ENCODE measurements around the gene ATP6V0E2.

The ATP6V0E2 gene

DNA sequence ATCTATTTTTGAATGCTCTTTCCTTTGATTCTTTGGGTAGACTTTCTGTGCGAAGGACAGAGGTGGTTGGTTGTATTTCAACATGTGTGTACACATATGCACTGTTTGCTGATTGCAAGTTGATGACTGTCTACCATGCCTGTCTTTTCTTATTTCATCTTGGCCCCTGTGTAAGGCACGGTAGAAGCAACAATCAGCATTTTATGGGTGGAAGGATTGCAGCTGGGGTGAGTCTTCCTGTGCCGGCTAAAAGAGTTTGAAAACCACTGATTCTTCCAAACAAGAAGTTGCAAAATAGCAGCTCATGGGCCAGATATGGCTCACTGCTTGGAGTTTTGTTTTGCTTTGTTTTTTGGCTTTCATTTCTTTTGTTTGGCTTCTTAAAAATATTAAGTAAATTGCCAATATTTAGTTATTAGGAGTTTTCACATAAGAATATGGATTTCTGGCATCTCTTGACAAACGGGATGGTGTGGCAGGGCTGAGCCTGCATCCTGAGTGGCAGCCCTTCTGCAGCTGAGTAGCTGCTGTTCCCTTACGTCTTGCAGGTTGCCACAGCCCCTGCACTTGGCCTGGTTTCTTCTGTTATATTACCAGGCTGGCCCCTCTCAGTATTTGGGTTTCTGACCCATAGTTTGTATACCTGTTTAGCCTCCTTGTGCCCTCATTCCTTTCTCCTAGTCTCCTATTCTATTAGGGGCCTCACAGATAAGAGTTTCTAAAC is 28.4 kb upstream of the ATP6V0E2 start:
- no peaks in the 10 kb centered on the region for H3K27me3 ChIP-seq (ENCODE audit: control insufficient read depth, insufficient read depth, low read length)
- H3K9me3 ChIP-seq (ENCODE audit: control insufficient read depth, low read length) = no peaks in the 10 kb centered on the region
- H3K9ac ChIP-seq (ENCODE audit: low read length) = no peak overlapping the region
- H3K4me1 ChIP-seq (ENCODE audit: control insufficient read depth, insufficient read depth, low read length) = no peaks in the 10 kb centered on the region
- H3K36me3 ChIP-seq (ENCODE audit: control insufficient read depth, insufficient read depth, low read length) = no peaks in the 10 kb centered on the region
- H3K4me3 ChIP-seq (ENCODE audit: low read length) = no peak overlapping the region

DNA sequence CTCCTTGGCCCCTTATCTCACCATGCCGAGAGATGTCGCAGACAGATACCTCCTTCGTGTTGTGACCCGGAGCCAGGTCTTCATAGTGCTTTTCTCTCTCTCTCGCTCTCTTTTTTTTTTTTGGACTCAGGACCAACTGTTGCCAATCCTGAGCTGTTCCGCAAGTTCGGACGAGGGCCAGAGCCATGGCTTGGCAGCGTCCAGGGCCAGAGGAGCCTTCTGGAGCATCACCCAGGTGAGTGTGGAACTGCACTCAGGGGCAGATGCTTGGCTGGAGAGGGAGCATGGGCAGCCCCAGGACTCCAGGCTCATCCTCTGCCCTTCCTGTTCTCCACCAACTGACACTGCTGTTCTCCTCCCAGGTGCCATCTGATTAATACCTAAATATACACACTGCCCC is 27.7 kb upstream of the ATP6V0E2 start:
- no peaks in the 10 kb centered on the region for H3K4me1 ChIP-seq (ENCODE audit: control insufficient read depth, insufficient read depth, low read length)
- H3K4me3 ChIP-seq (ENCODE audit: low read length) = no peak overlapping the region
- no peaks in the 10 kb centered on the region for H3K27me3 ChIP-seq (ENCODE audit: control insufficient read depth, insufficient read depth, low read length)
- H3K9me3 ChIP-seq (ENCODE audit: control insufficient read depth, low read length) = no peaks in the 10 kb centered on the region
- no peaks in the 10 kb centered on the region for H3K36me3 ChIP-seq (ENCODE audit: control insufficient read depth, insufficient read depth, low read length)
- H3K9ac ChIP-seq (ENCODE audit: low read length) = no peak overlapping the region

DNA sequence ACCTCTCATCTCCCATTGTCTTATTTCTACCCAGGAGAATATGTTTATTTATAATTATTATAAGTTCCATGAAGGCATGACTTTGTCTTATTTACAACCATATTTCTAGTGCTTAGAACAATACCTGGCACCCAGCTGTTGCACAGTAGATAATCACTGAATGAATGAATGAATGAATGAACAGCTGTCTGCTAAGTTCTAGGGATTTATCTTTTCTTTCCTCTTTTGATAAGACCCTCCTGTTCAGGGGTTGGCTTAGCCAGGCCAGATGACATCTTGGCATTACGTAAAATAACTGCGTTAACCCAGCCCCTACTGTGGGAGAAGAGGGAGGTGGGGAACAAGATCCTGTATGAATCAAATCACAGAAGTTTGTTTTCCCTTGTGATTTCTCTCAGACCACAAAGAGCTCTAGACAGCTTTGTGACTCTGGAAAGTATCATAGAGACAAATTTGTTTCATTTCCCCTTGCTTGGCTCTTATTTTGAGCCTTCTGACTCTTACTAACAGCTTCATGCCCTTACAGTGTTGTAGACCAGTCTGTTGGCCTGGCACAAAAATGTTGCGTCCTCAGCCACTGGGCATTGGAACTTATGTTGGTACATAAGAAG is 27.2 kb upstream of the ATP6V0E2 start:
- Histone ChIP-seq H3K36me3 (ENCODE audit: control insufficient read depth, insufficient read depth, low read length) (no peaks in the 10 kb centered on the region), H3K27me3 (ENCODE audit: control insufficient read depth, insufficient read depth, low read length) (no peaks in the 10 kb centered on the region), H3K4me1 (ENCODE audit: control insufficient read depth, insufficient read depth, low read length) (no peaks in the 10 kb centered on the region), H3K4me3 (ENCODE audit: low read length) (no peak overlapping the region), H3K9ac (ENCODE audit: low read length) (no peak overlapping the region), H3K9me3 (ENCODE audit: control insufficient read depth, low read length) (no peaks in the 10 kb centered on the region)

DNA sequence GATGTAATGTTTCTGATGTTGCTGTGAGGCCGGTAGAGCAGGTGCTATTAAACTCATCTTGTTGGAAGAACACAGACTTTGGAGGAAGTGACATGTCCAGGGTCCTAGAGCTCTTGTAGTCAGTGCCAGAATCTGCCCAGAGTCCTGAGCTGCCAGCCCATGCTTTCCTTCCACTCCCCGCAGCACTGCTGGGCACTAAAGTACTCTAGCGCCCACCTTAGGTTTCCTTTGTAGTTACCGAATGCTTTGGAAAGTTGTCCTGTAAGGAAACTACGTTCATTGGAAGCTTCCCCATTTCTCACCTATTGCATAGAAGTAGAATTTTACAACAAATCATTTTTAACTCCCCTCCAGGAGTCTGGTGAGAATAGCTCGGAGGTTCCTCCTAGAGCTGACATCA is 24.6 kb upstream of the ATP6V0E2 start:
- H3K4me3 ChIP-seq (ENCODE audit: low read length) = no peak overlapping the region
- no peak overlapping the region for H3K9ac ChIP-seq (ENCODE audit: low read length)
- H3K4me1 ChIP-seq (ENCODE audit: control insufficient read depth, insufficient read depth, low read length) = no peaks in the 10 kb centered on the region
- no peaks in the 10 kb centered on the region for H3K9me3 ChIP-seq (ENCODE audit: control insufficient read depth, low read length)
- no peaks in the 10 kb centered on the region for H3K36me3 ChIP-seq (ENCODE audit: control insufficient read depth, insufficient read depth, low read length)
- H3K27me3 ChIP-seq (ENCODE audit: control insufficient read depth, insufficient read depth, low read length) = no peaks in the 10 kb centered on the region

DNA sequence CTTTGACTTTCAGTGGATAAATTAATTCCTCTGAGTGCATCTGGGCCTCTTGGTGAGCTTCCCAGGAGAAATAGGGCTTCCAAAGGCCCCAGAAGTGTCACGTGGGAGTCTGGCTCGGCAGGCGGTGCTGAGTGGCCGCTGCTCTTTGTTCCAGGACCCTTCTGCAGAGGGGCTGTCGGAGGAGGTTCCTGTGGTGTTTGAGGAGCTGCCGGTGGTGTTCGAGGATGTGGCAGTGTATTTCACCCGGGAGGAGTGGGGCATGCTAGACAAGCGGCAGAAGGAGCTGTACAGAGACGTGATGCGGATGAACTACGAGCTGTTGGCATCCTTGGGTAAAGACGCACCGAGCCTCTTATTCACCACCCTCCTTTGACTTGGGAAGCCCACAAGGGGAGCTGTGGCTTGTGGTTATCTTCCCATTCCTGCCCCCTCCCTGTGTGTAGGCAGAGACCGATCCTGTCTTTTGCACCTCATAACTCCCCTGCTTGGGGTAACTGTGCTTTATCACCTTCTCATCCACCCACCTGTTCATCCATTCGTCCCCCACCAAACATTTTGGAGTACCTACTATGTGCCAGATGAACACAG is 23.7 kb upstream of the ATP6V0E2 start:
- Histone ChIP-seq H3K9me3 (ENCODE audit: control insufficient read depth, low read length) (no peaks in the 10 kb centered on the region), H3K36me3 (ENCODE audit: control insufficient read depth, insufficient read depth, low read length) (no peaks in the 10 kb centered on the region), H3K4me3 (ENCODE audit: low read length) (no peak overlapping the region), H3K9ac (ENCODE audit: low read length) (no peak overlapping the region), H3K27me3 (ENCODE audit: control insufficient read depth, insufficient read depth, low read length) (no peaks in the 10 kb centered on the region), H3K4me1 (ENCODE audit: control insufficient read depth, insufficient read depth, low read length) (peaks cover 8% of the 10 kb centered on the region)

DNA sequence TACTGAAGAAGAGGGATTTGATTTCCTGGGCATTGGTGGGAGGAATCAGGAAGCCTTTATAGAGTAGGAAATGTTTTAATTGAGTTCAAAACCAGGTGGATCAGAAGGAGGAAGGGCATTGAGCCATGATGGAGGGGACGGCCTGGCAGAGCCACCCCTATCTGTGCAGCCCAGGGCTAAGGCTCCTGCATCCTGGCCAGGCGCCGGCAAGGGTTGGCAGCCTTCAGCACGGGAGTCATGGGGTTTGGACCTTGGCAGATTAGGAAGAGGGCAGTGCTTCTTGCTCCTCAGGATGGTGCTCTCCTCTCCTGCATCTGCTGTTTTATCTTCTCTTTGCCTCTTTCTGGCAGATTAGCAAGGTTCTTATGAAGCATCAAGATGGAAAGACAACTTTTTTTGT is 23.1 kb upstream of the ATP6V0E2 start:
- Histone ChIP-seq H3K9ac (ENCODE audit: low read length) (no peak overlapping the region), H3K27me3 (ENCODE audit: control insufficient read depth, insufficient read depth, low read length) (no peaks in the 10 kb centered on the region), H3K4me1 (ENCODE audit: control insufficient read depth, insufficient read depth, low read length) (peaks cover 14% of the 10 kb centered on the region), H3K36me3 (ENCODE audit: control insufficient read depth, insufficient read depth, low read length) (no peaks in the 10 kb centered on the region), H3K4me3 (ENCODE audit: low read length) (no peak overlapping the region), H3K9me3 (ENCODE audit: control insufficient read depth, low read length) (no peaks in the 10 kb centered on the region)

DNA sequence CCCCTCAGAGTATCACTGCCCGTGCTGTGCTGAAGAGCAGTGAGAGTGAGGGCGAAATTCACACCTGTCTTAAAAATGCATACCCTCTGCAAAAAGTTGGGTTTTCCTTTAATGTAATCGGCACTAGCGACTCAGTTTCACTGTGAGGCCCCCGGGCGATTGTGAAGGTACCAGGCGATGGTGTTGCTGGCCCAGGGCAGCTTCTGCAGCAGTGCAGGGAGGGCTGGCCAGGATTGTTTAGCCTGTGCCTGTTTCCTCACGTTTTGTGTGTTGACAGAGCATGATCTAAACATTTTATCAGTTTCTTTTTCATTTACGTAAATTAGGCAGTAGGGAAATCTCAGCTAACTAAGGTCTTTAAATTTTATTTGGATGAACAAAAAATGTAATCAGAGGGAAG is 22.3 kb upstream of the ATP6V0E2 start:
- no peaks in the 10 kb centered on the region for H3K36me3 ChIP-seq (ENCODE audit: control insufficient read depth, insufficient read depth, low read length)
- no peak overlapping the region for H3K9ac ChIP-seq (ENCODE audit: low read length)
- H3K4me1 ChIP-seq (ENCODE audit: control insufficient read depth, insufficient read depth, low read length) = peaks cover 15% of the 10 kb centered on the region
- H3K9me3 ChIP-seq (ENCODE audit: control insufficient read depth, low read length) = no peaks in the 10 kb centered on the region
- no peak overlapping the region for H3K4me3 ChIP-seq (ENCODE audit: low read length)
- no peaks in the 10 kb centered on the region for H3K27me3 ChIP-seq (ENCODE audit: control insufficient read depth, insufficient read depth, low read length)

DNA sequence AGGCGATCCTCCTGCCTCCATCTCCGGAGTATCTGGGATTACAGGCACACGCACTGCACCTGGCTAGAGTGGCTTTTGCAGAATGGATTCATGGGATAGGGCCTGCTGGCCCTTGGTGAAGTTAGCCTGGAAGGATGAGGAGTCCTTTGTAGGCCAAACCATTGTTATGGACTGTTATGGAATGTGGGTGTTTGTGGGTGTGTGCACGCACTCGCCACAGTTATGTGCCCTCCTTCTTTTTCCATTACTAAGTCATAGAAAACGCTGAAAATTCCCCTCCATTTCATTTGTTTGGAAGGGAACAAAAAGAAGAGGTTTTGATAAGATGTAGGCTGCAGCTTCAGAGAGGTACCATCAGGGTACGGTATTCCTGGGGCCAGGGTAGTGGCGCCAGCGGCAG is 20.6 kb upstream of the ATP6V0E2 start:
- no peak overlapping the region for H3K4me3 ChIP-seq (ENCODE audit: low read length)
- H3K9ac ChIP-seq (ENCODE audit: low read length) = no peak overlapping the region
- H3K36me3 ChIP-seq (ENCODE audit: control insufficient read depth, insufficient read depth, low read length) = no peaks in the 10 kb centered on the region
- no peaks in the 10 kb centered on the region for H3K9me3 ChIP-seq (ENCODE audit: control insufficient read depth, low read length)
- H3K4me1 ChIP-seq (ENCODE audit: control insufficient read depth, insufficient read depth, low read length) = peaks cover 15% of the 10 kb centered on the region
- H3K27me3 ChIP-seq (ENCODE audit: control insufficient read depth, insufficient read depth, low read length) = no peaks in the 10 kb centered on the region

DNA sequence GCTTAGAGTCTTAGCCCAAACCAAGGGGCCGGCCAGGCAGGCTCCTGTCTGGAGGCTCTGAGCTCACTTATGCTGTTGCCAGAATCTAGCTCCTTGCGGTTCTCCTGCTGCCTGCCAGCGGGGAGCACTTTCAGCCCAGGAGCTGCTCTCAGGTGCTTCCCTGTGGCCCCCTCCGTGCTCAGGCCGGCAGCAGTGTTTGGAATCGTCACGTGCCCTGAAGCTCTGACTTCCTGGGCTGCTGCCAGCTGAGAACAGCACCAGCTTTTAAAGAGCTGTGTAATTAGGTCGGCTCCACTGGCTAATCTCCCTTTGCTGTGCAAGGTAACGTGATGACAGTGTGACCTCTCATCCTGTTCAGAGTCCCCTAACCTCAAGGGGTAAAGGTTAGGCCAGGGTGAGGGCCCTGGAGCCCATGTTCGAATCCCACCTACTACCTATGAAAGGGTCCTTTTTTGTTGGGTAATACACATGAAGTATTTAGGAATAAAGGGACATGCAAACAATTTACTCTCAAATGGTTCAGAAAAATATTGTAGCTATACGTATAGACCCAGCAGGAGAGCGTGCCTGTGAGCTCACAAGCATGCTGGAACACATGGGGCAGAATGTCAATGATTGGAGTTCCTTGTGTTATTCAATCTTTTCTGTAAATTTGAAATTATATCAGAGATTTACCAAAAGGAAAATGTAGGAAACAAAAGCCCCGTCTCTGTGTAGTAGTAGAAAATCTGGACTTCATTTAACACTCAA is 19.0 kb upstream of the ATP6V0E2 start:
- Histone ChIP-seq H3K36me3 (ENCODE audit: control insufficient read depth, insufficient read depth, low read length) (no peaks in the 10 kb centered on the region), H3K4me1 (ENCODE audit: control insufficient read depth, insufficient read depth, low read length) (peaks cover 15% of the 10 kb centered on the region), H3K4me3 (ENCODE audit: low read length) (no peak overlapping the region), H3K27me3 (ENCODE audit: control insufficient read depth, insufficient read depth, low read length) (no peaks in the 10 kb centered on the region), H3K9ac (ENCODE audit: low read length) (no peak overlapping the region), H3K9me3 (ENCODE audit: control insufficient read depth, low read length) (no peaks in the 10 kb centered on the region)

DNA sequence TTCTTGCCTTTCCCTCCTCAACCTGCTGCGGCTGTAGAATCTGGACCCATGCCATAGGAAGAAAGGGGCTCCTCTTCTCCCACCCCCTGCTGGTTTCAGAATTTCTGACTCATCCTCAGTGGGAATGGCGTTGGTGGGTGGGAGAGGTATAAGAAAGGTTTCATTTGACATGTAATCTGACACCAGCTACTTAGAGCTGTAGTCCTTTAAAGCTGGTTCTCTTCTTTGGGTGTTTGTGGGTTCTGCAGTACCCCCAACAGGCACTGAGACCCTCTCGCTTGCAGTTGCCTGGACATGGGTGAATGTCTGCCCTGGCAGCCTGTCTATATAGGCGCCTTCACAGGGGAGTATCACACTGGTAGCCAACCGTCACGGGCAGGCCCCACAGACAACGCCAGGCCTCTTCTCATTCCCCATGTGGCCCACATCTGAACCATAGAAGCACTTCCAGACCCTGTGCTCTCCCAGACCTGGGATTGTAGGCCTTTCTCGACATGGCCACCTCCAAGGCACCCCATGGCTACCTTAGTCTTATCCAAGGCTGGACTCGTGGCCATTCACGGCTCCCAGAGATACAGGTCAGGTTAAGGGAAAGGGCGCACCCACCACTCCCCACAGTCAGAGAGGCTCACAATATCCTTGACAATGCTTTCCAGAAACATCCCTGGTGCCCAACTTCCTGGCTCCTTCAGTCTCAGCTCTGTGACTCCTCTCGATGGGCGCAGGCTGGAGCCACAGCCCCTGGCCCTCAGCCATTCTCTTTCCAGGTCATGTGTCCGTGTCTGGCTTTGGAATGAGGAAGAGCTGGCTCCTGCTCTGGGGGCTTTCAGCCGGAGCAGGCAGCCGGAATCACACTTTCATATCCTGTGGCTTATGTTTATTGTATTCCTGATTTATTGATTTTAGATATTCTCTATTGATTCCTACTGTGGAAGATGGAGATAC is 18.1 kb upstream of the ATP6V0E2 start:
- Histone ChIP-seq H3K4me3 (ENCODE audit: low read length) (no peak overlapping the region), H3K9me3 (ENCODE audit: control insufficient read depth, low read length) (no peaks in the 10 kb centered on the region), H3K9ac (ENCODE audit: low read length) (no peak overlapping the region), H3K4me1 (ENCODE audit: control insufficient read depth, insufficient read depth, low read length) (peaks cover 15% of the 10 kb centered on the region), H3K27me3 (ENCODE audit: control insufficient read depth, insufficient read depth, low read length) (no peaks in the 10 kb centered on the region), H3K36me3 (ENCODE audit: control insufficient read depth, insufficient read depth, low read length) (no peaks in the 10 kb centered on the region)

DNA sequence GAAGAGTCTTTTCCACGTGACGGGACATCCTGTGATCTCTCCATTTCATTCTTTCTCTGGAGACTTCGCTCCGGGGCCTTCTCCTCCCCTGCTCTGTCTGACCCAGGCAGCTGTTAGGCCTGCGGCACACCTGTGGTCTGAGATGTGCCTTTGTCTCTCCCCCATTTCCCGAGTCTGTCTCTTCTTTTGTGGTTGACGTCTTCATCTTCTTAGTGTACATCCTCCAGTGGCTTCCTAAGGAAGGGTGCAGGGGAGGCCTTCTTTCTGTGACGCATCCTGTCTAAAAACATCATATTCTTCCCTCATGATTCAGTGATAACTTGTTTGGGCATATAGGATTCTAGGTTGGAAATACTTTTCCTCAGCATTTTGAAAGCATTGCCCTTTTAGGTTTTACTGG is 17.2 kb upstream of the ATP6V0E2 start:
- Histone ChIP-seq H3K9me3 (ENCODE audit: control insufficient read depth, low read length) (no peaks in the 10 kb centered on the region), H3K4me3 (ENCODE audit: low read length) (no peak overlapping the region), H3K27me3 (ENCODE audit: control insufficient read depth, insufficient read depth, low read length) (no peaks in the 10 kb centered on the region), H3K36me3 (ENCODE audit: control insufficient read depth, insufficient read depth, low read length) (no peaks in the 10 kb centered on the region), H3K4me1 (ENCODE audit: control insufficient read depth, insufficient read depth, low read length) (peaks cover 15% of the 10 kb centered on the region), H3K9ac (ENCODE audit: low read length) (no peak overlapping the region)
